ENCODE data around the gene MYPN. TPM values are rescaled to one million over a fixed set of nuclear protein-coding genes. Genes with fewer than 3 reads are reported as not detected.
"Not testable (repeated sequence)": the region's sequence is repeated elsewhere in the genome, so short reads cannot be mapped to it uniquely, and the experiment has no call there.

Gene MYPN
- total RNA-seq, 2 donors from 2014 or later, result 0.05 TPM; not detected in 1

- Mint-ChIP-seq H3K4me1 (ENCODE audit: low read depth in 2 of 2) (no peaks in the 10 kb centered on the region), H3K4me3 (no peak overlapping the region), H3K27ac (no peak overlapping the region), H3K9me3 (no peaks in the 10 kb centered on the region), H3K36me3 (no peaks in the 10 kb centered on the region), H3K27me3 (peaks cover 9 to 18% of the 10 kb centered on the region in 2 donors)
- DNase-seq (ENCODE audit: low spot score) (no peak), ATAC-seq (no peak)
Measured at GRCh38 chr10:68179016-68179415, 69.7 kb downstream of the MYPN start.

- H3K27ac Mint-ChIP-seq, result no peak overlapping the region
- no peaks in the 10 kb centered on the region for H3K9me3 Mint-ChIP-seq
- no peak for DNase-seq (ENCODE audit: low spot score)
- H3K4me1 Mint-ChIP-seq (ENCODE audit: low read depth in 2 of 2), result no peaks in the 10 kb centered on the region
- H3K36me3 Mint-ChIP-seq, result no peaks in the 10 kb centered on the region
- no peak for ATAC-seq
- peaks cover 16 to 18% of the 10 kb centered on the region in 2 donors for H3K27me3 Mint-ChIP-seq
- H3K4me3 Mint-ChIP-seq, result no peak overlapping the region
Measured at GRCh38 chr10:68180490-68180889, 71.2 kb downstream of the MYPN start.

GRCh38 chr10:68184546-68184945 is 75.3 kb downstream of the MYPN start:
- Mint-ChIP-seq H3K27ac (no peak overlapping the region), H3K4me3 (no peak overlapping the region), H3K27me3 (peaks cover 23 to 32% of the 10 kb centered on the region in 2 donors), H3K4me1 (ENCODE audit: low read depth in 2 of 2) (no peaks in the 10 kb centered on the region), H3K36me3 (no peaks in the 10 kb centered on the region), H3K9me3 (no peaks in the 10 kb centered on the region)
- no peak for DNase-seq (ENCODE audit: low spot score)
- no peak for ATAC-seq

- ATAC-seq (no peak), DNase-seq (ENCODE audit: low spot score) (no peak)
- H3K27ac Mint-ChIP-seq, result no peak overlapping the region
- no peaks in the 10 kb centered on the region for H3K4me1 Mint-ChIP-seq (ENCODE audit: low read depth in 2 of 2)
- peaks cover 23 to 34% of the 10 kb centered on the region in 2 donors for H3K27me3 Mint-ChIP-seq
- no peaks in the 10 kb centered on the region for H3K36me3 Mint-ChIP-seq
- H3K9me3 Mint-ChIP-seq, result no peaks in the 10 kb centered on the region
- H3K4me3 Mint-ChIP-seq, result no peak overlapping the region
Measured at GRCh38 chr10:68185085-68185484, 75.8 kb downstream of the MYPN start.

GRCh38 chr10:68188835-68189234 is 79.5 kb downstream of the MYPN start:
- Mint-ChIP-seq H3K27me3 (peaks cover 42 to 51% of the 10 kb centered on the region in 2 donors), H3K27ac (no peak overlapping the region), H3K4me3 (no peak overlapping the region), H3K4me1 (ENCODE audit: low read depth in 2 of 2) (no peaks in the 10 kb centered on the region), H3K36me3 (no peaks in the 10 kb centered on the region), H3K9me3 (no peaks in the 10 kb centered on the region)
- no peak for ATAC-seq
- DNase-seq (ENCODE audit: low spot score), result no peak

GRCh38 chr10:68192113-68192512 is 82.8 kb downstream of the MYPN start:
- peaks cover 35 to 46% of the 10 kb centered on the region in 2 donors for H3K27me3 Mint-ChIP-seq
- H3K27ac Mint-ChIP-seq, result no peak overlapping the region
- ATAC-seq (no peak), DNase-seq (ENCODE audit: low spot score) (no peak)
- H3K4me3 Mint-ChIP-seq, result no peak overlapping the region
- H3K4me1 Mint-ChIP-seq (ENCODE audit: low read depth in 2 of 2), result no peaks in the 10 kb centered on the region
- no peaks in the 10 kb centered on the region for H3K9me3 Mint-ChIP-seq
- no peaks in the 10 kb centered on the region for H3K36me3 Mint-ChIP-seq

GRCh38 chr10:68194290-68194689 is 85.0 kb downstream of the MYPN start:
- H3K27ac Mint-ChIP-seq, result no peak overlapping the region
- no peaks in the 10 kb centered on the region for H3K36me3 Mint-ChIP-seq
- DNase-seq (ENCODE audit: low spot score) (no peak), ATAC-seq (no peak)
- peaks cover 38 to 50% of the 10 kb centered on the region in 2 donors for H3K27me3 Mint-ChIP-seq
- H3K4me3 Mint-ChIP-seq, result no peak overlapping the region
- H3K9me3 Mint-ChIP-seq, result no peaks in the 10 kb centered on the region
- no peaks in the 10 kb centered on the region for H3K4me1 Mint-ChIP-seq (ENCODE audit: low read depth in 2 of 2)

- not testable (repeated sequence) for DNase-seq (ENCODE audit: low spot score); H3K9me3 Mint-ChIP-seq; H3K4me3 Mint-ChIP-seq; H3K36me3 Mint-ChIP-seq; H3K27ac Mint-ChIP-seq; H3K4me1 Mint-ChIP-seq (ENCODE audit: low read depth in 2 of 2); ATAC-seq
- H3K27me3 Mint-ChIP-seq, result peaks cover 40 to 53% of the 10 kb centered on the region in 2 donors
Measured at GRCh38 chr10:68195776-68196175, 86.5 kb downstream of the MYPN start.

- Mint-ChIP-seq H3K27me3 (peaks cover 36 to 50% of the 10 kb centered on the region in 2 donors), H3K36me3 (no peaks in the 10 kb centered on the region), H3K4me1 (ENCODE audit: low read depth in 2 of 2) (no peaks in the 10 kb centered on the region), H3K4me3 (no peak overlapping the region), H3K9me3 (no peaks in the 10 kb centered on the region), H3K27ac (no peak overlapping the region)
- DNase-seq (ENCODE audit: low spot score) (no peak), ATAC-seq (no peak)
Measured at GRCh38 chr10:68196701-68197100, 87.4 kb downstream of the MYPN start.

- Mint-ChIP-seq H3K27ac (peak overlapping the region in 1 of 2 donors; percentile 53), H3K36me3 (no peaks in the 10 kb centered on the region), H3K4me3 (no peak overlapping the region), H3K27me3 (peaks cover 26 to 31% of the 10 kb centered on the region in 2 donors), H3K9me3 (no peaks in the 10 kb centered on the region), H3K4me1 (ENCODE audit: low read depth in 2 of 2) (peaks cover 0 to 4% of the 10 kb centered on the region in 2 donors)
- ATAC-seq (peak; percentile 85 to 87), DNase-seq (ENCODE audit: low spot score) (no peak)
Measured at GRCh38 chr10:68202960-68203353, 93.7 kb downstream of the MYPN start.

GRCh38 chr10:68208424-68209042 is 99.2 kb downstream of the MYPN start:
- peaks cover 0 to 4% of the 10 kb centered on the region in 2 donors for H3K4me1 Mint-ChIP-seq (ENCODE audit: low read depth in 2 of 2)
- H3K36me3 Mint-ChIP-seq, result no peaks in the 10 kb centered on the region
- peaks cover 22 to 24% of the 10 kb centered on the region in 2 donors for H3K27me3 Mint-ChIP-seq
- no peak overlapping the region for H3K4me3 Mint-ChIP-seq
- H3K27ac Mint-ChIP-seq, result no peak overlapping the region
- peak in 1 of 2 donors; percentile 38 for ATAC-seq
- DNase-seq (ENCODE audit: low spot score), result no peak
- H3K9me3 Mint-ChIP-seq, result no peaks in the 10 kb centered on the region

- DNase-seq (ENCODE audit: low spot score) (no peak), ATAC-seq (no peak)
- Mint-ChIP-seq H3K4me1 (ENCODE audit: low read depth in 2 of 2) (no peaks in the 10 kb centered on the region), H3K27ac (no peak overlapping the region), H3K9me3 (no peaks in the 10 kb centered on the region), H3K36me3 (no peaks in the 10 kb centered on the region), H3K27me3 (peaks cover 15 to 17% of the 10 kb centered on the region in 2 donors), H3K4me3 (no peak overlapping the region)
Measured at GRCh38 chr10:68211669-68212068, 102.4 kb downstream of the MYPN start.

GRCh38 chr10:68212721-68213352 is 103.5 kb downstream of the MYPN start:
- Mint-ChIP-seq H3K9me3 (no peaks in the 10 kb centered on the region), H3K27me3 (peaks cover 15 to 18% of the 10 kb centered on the region in 2 donors), H3K36me3 (no peaks in the 10 kb centered on the region), H3K27ac (no peak overlapping the region), H3K4me3 (no peak overlapping the region), H3K4me1 (ENCODE audit: low read depth in 2 of 2) (no peaks in the 10 kb centered on the region)
- ATAC-seq (no peak), DNase-seq (ENCODE audit: low spot score) (no peak)

- no peak overlapping the region for H3K27ac Mint-ChIP-seq
- H3K27me3 Mint-ChIP-seq, result peaks cover 10 to 11% of the 10 kb centered on the region in 2 donors
- ATAC-seq (no peak), DNase-seq (ENCODE audit: low spot score) (no peak)
- H3K36me3 Mint-ChIP-seq, result no peaks in the 10 kb centered on the region
- no peaks in the 10 kb centered on the region for H3K4me1 Mint-ChIP-seq (ENCODE audit: low read depth in 2 of 2)
- H3K9me3 Mint-ChIP-seq, result no peaks in the 10 kb centered on the region
- H3K4me3 Mint-ChIP-seq, result no peak overlapping the region
Measured at GRCh38 chr10:68218786-68219185, 109.5 kb downstream of the MYPN start.
